HepG2 (cell line): ENCODE data around the gene GALNT9. TPM values are rescaled to one million over a fixed set of nuclear protein-coding genes. Genes with fewer than 3 reads are reported as not detected.

Source experiments
- ATAC-seq: fragments of 200-7000 bp; cut with Tn5 transposase; 3 replicates; pipeline ENCODE4 v1.9.1; 2020; ENCODE audit warnings: mild to moderate bottlenecking, moderate library complexity
- BruUV-seq: library from RNA; stranded (reverse); fragments of 400-500 nt; replicated peaks from 2 replicates; lab custom pipeline; 2021; lab: Mats Ljungman, UMichigan
- CTCF ChIA-PET: fragments of 300-600 bp; formaldehyde crosslinking; extraction: SDS; loops from one replicate; lab custom pipeline; 2021; ENCODE audit warnings: low total read pairs, inconsistent platforms, low intra/inter-chr PET ratio; lab: Yijun Ruan, JAX
- POLR2A ChIA-PET: fragments of 350-600 bp; sonication (Branson Sonifier 250); formaldehyde crosslinking; loops from one replicate; lab custom pipeline; 2020; ENCODE audit warnings: antibody characterized with exemption, inconsistent platforms; lab: Yijun Ruan, JAX
- DNase-seq: peaks from one replicate; pipeline ENCODE4 v3.0.0-alpha.2; 2015; ENCODE audit warnings: low spot score
- FAIRE-seq: peaks from 3 replicates; lab custom pipeline; 2011; peaks lifted over from hg19 to GRCh38; lab: Jason Lieb, UNC
- H2AFZ ChIP-seq: one replicate; pipeline ENCODE4 v1.6.1; 2011; ENCODE audit warnings: low read length, inconsistent platforms
- H3K27ac ChIP-seq: fragments of 300-600 bp; 3 replicates; pipeline ENCODE4 v1.8.0; 2011; ENCODE audit warnings: mixed run types, mild to moderate bottlenecking, mixed read lengths, low read length, inconsistent platforms; ENCODE audit not compliant: insufficient read depth; ENCODE audit errors: extremely low read length
- H3K27me3 ChIP-seq, 2 experiments: fragments of 200-600 bp in 1 of 2; 2 replicates in 1 of 2; 3 replicates in 1 of 2; pipeline versions ENCODE4 v1.6.0 to v1.8.0; 2011; ENCODE audit warnings: low read length in 2 of 2, mild to moderate bottlenecking in 2 of 2, moderate library complexity in 2 of 2, inconsistent platforms in 1 of 2; ENCODE audit not compliant: insufficient read depth in 2 of 2, control insufficient read depth in 1 of 2
- H3K36me3 ChIP-seq, 2 experiments: fragments of 200-600 bp in 1 of 2; replicated peaks in 1 of 2; 2 replicates in 1 of 2; 3 replicates in 1 of 2; pipeline versions ENCODE4 v1.5.1 to v1.8.0; 2011; ENCODE audit warnings: low read length in 2 of 2, inconsistent platforms in 1 of 2; ENCODE audit not compliant: insufficient read depth in 2 of 2, control insufficient read depth in 1 of 2
- H3K4me1 ChIP-seq: 2 replicates; pipeline ENCODE4 v1.5.1; 2012; ENCODE audit warnings: low read length, inconsistent platforms; ENCODE audit not compliant: insufficient read depth
- H3K4me2 ChIP-seq: 2 replicates; pipeline ENCODE4 v1.6.0; 2011; ENCODE audit warnings: low read depth, low read length, inconsistent platforms
- H3K4me3 ChIP-seq, 3 experiments: fragments of 200-600 bp in 1 of 3; sonication (generic), shearing (Covaris generic) in 1 of 3; replicated peaks in 1 of 3; 2 replicates each; pipeline ENCODE4 v1.5.1; 2011 to 2016; ENCODE audit warnings: low read length in 3 of 3, inconsistent platforms in 2 of 3, low read depth in 2 of 3, mild to moderate bottlenecking in 2 of 3, control low read depth in 1 of 3, mixed read lengths in 1 of 3; ENCODE audit not compliant: insufficient read depth in 1 of 3
- H3K79me2 ChIP-seq: one replicate; pipeline ENCODE4 v1.6.1; 2011; ENCODE audit warnings: low read length, inconsistent platforms; ENCODE audit not compliant: insufficient read depth
- H3K9ac ChIP-seq: 2 replicates; pipeline ENCODE4 v1.6.0; 2011; ENCODE audit warnings: mild to moderate bottlenecking, low read depth, low read length, inconsistent platforms; ENCODE audit not compliant: insufficient read depth
- H3K9me3 ChIP-seq: 2 replicates; pipeline ENCODE4 v1.5.1; 2012; ENCODE audit warnings: mild to moderate bottlenecking, low read length
- H4K20me1 ChIP-seq: 2 replicates; pipeline ENCODE4 v1.6.0; 2011; ENCODE audit warnings: inconsistent platforms, mild to moderate bottlenecking, low read length, moderate library complexity; ENCODE audit not compliant: insufficient read depth
- ARHGAP35 ChIP-seq: sonication (generic); formaldehyde crosslinking; IDR thresholded peaks from 2 replicates; pipeline ENCODE4 v1.9.0; 2022; ENCODE audit warnings: mild to moderate bottlenecking, inconsistent platforms, moderate library complexity, missing genetic modification reagents, borderline replicate concordance
- BCLAF1 ChIP-seq: fragments of 450-650 bp; IDR thresholded peaks from 2 replicates; pipeline ENCODE4 v1.6.1; 2017; ENCODE audit warnings: mild to moderate bottlenecking
- BRCA1 ChIP-seq: sonication (generic); formaldehyde crosslinking; IDR thresholded peaks from 2 replicates; pipeline ENCODE4 v1.4.0; 2020; ENCODE audit warnings: missing genetic modification reagents
- CEBPG ChIP-seq: IDR thresholded peaks from 2 replicates; pipeline ENCODE4 v1.6.1; 2016
- KLF9 ChIP-seq: IDR thresholded peaks from 2 replicates; pipeline ENCODE4 v1.6.1; 2016; ENCODE audit warnings: low read depth
- SRY ChIP-seq: sonication (generic); formaldehyde crosslinking; IDR thresholded peaks from 2 replicates; pipeline ENCODE4 v1.8.0; 2022; ENCODE audit warnings: mild to moderate bottlenecking, missing genetic modification reagents
- SUZ12 ChIP-seq: fragments of 150-350 bp; IDR thresholded peaks from 2 replicates; pipeline ENCODE4 v1.6.1; 2014; ENCODE audit warnings: low read depth, low read length
- TERF1 ChIP-seq: sonication (generic); formaldehyde crosslinking; IDR thresholded peaks from 2 replicates; pipeline ENCODE4 v1.8.0; 2022; ENCODE audit warnings: mild to moderate bottlenecking, missing genetic modification reagents, moderate library complexity
- TFE3 ChIP-seq: IDR thresholded peaks from 2 replicates; pipeline ENCODE4 v1.6.1; 2016
- THAP11 ChIP-seq: IDR thresholded peaks from 2 replicates; pipeline ENCODE4 v1.6.1; 2016; ENCODE audit warnings: missing biosample characterization, missing genetic modification reagents
- ZBTB8A ChIP-seq: sonication (generic); formaldehyde crosslinking; IDR thresholded peaks from 2 replicates; pipeline ENCODE4 v1.4.0; 2020; ENCODE audit warnings: mild to moderate bottlenecking, low read depth, missing genetic modification reagents, borderline replicate concordance
- ZNF207 ChIP-seq: fragments of 450-650 bp; IDR thresholded peaks from 2 replicates; pipeline ENCODE4 v1.6.1; 2016; ENCODE audit warnings: antibody characterized with exemption, borderline replicate concordance
- ZNF337 ChIP-seq: sonication (generic); formaldehyde crosslinking; IDR thresholded peaks from 2 replicates; pipeline ENCODE4 v1.5.1; 2020; ENCODE audit warnings: missing genetic modification reagents, low read depth, mild to moderate bottlenecking, borderline replicate concordance
- ZNF558 ChIP-seq: sonication (generic); formaldehyde crosslinking; IDR thresholded peaks from 2 replicates; pipeline ENCODE4 v1.9.0; 2022; ENCODE audit warnings: mild to moderate bottlenecking, missing genetic modification reagents, borderline replicate concordance
- ZNF75D ChIP-seq: sonication (generic); formaldehyde crosslinking; IDR thresholded peaks from 2 replicates; pipeline ENCODE4 v1.8.1; 2023; ENCODE audit warnings: missing genetic modification reagents, mild to moderate bottlenecking, borderline replicate concordance
- WGBS: methylation state at CpG from one replicate; pipeline ENCODE4 v1.1.6; 2017; ENCODE audit warnings: low lambda C conversion rate; 5-methylcytosine and 5-hydroxymethylcytosine counted together
- in situ Hi-C: cut with HindIII; loops from 2 replicates; pipeline ENCODE4 v1.10.0; 2017; ENCODE audit warnings: low pct_unique_long_range_greater_than_20kb; ENCODE audit not compliant: extremely low pct_ligation_motif_present
- intact Hi-C: fragments of 100-400 bp; cut with micrococcal nuclease; formaldehyde crosslinking; loops from one replicate; pipeline ENCODE4 v1.10.0; 2022; ENCODE audit not compliant: unreplicated experiment
- polyA plus RNA-seq, 8 experiments: library from polyadenylated mRNA; depleted of rRNA in 3 of 8; stranded (reverse) in 7 of 8; unstranded in 1 of 8; fragments of >200 nt; fragmentation: Illumina TruSeq in 4 of 8; extraction: Trizol in 4 of 8; gene quantifications; 2 replicates each; pipeline versions ENCODE4 v1.2.1 to v1.2.3, GENCODE V29; 2011 to 2016; ENCODE audit warnings: low read depth in 4 of 8, missing spikeins in 1 of 8, mixed read lengths in 1 of 8; ENCODE audit not compliant: insufficient read depth in 1 of 8
- total RNA-seq, 5 experiments: library from RNA; depleted of rRNA; stranded (reverse); fragments of >200 nt; fragmentation: Illumina TruSeq; extraction: Trizol; gene quantifications; 2 replicates each; pipeline ENCODE4 v1.2.3, GENCODE V29; 2016; ENCODE audit warnings: low read depth in 1 of 5
- TF ChIP-seq, protein P1 (sequence below): sonication (generic); formaldehyde crosslinking; conservative IDR thresholded peaks from 2 replicates; pipeline ENCODE4 v1.8.0; 2022; ENCODE audit warnings: mild to moderate bottlenecking, moderate library complexity, missing genetic modification reagents

The GALNT9 gene
- total and polyA plus RNA-seq, 2 of the 13 experiments (the other 11 are each of a cell fraction or from before 2014, with no cell fraction given), result 0.04 TPM; not detected in 1

GRCh38 chr12:132166801-132167591, 162.4 kb downstream of the GALNT9 start:
- Histone ChIP-seq H3K4me1 (no peaks in the 10 kb centered on the region), H3K4me2 (no peak overlapping the region), H3K4me3 (no peak overlapping the region), H2AFZ (no peak overlapping the region), H3K27me3 (peaks cover 10 to 51% of the 10 kb centered on the region in 2 experiments; a peak in 4 of 5 replicates), H3K27ac (no peak overlapping the region), H3K9me3 (no peaks in the 10 kb centered on the region), H3K36me3 (no peaks in the 10 kb centered on the region), H3K79me2 (no peaks in the 10 kb centered on the region), H4K20me1 (0 out of 2 replicates have a peak, but pooled peaks cover 5% of the 10 kb centered on the region), H3K9ac (no peak overlapping the region)
- ChIA-PET POLR2A (no interaction called here), CTCF (no interaction called here)
- intact Hi-C loops, result no loop called here
- FAIRE-seq (no peak), ATAC-seq (no peak), DNase-seq (no peak)
- TF ChIP-seq TFE3 (CRISPR knock-in tag) (no peak), TERF1 (no peak), ZNF558 (CRISPR knock-in tag) (no peak), ZNF337 (CRISPR knock-in tag) (no peak), BCLAF1 (no peak), BRCA1 (CRISPR knock-in tag) (no peak), ZNF75D (CRISPR knock-in tag) (no peak), ZBTB8A (CRISPR knock-in tag) (no peak), THAP11 (no peak), ZNF207 (no peak), SUZ12 (no peak), SRY (CRISPR knock-in tag) (no peak), ARHGAP35 (no peak), KLF9 (CRISPR knock-in tag) (no peak), CEBPG (CRISPR knock-in tag) (no peak)
- TF ChIP-seq, protein P1, sequence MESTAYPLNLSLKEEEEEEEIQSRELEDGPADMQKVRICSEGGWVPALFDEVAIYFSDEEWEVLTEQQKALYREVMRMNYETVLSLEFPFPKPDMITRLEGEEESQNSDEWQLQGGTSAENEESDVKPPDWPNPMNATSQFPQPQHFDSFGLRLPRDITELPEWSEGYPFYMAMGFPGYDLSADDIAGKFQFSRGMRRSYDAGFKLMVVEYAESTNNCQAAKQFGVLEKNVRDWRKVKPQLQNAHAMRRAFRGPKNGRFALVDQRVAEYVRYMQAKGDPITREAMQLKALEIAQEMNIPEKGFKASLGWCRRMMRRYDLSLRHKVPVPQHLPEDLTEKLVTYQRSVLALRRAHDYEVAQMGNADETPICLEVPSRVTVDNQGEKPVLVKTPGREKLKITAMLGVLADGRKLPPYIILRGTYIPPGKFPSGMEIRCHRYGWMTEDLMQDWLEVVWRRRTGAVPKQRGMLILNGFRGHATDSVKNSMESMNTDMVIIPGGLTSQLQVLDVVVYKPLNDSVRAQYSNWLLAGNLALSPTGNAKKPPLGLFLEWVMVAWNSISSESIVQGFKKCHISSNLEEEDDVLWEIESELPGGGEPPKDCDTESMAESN (CRISPR knock-in tag), result no peak
- in situ Hi-C loops, result no loop called here
- 35% methylated on average over 9 of the region's 10 CpGs for WGBS
- no TSS peak for BruUV-seq
